Mesenchymal stem cell (in vitro differentiated cells and primary cell): ENCODE results near the gene LTBR.

Source experiments
- DNase-seq: peaks from one replicate; pipeline ENCODE4 v3.0.0-alpha.2; 2013
- H2AFZ ChIP-seq: one replicate; pipeline ENCODE4 v1.6.1; 2013; ENCODE audit warnings: low read depth, mild to moderate bottlenecking, control low read depth, inconsistent platforms, low read length, moderate library complexity
- H2AK5ac ChIP-seq: 2 replicates; pipeline ENCODE4 v1.6.1; 2013; ENCODE audit warnings: low read length, moderate library complexity, mild to moderate bottlenecking, inconsistent platforms; ENCODE audit not compliant: severe bottlenecking
- H2BK120ac ChIP-seq: one replicate; pipeline ENCODE4 v1.6.1; 2013; ENCODE audit warnings: low read depth, mild to moderate bottlenecking, inconsistent platforms, low read length, moderate library complexity
- H2BK12ac ChIP-seq, 2 experiments: one replicate each; pipeline ENCODE4 v1.6.1; 2013; ENCODE audit warnings: inconsistent platforms in 2 of 2, low read length in 2 of 2, mild to moderate bottlenecking in 2 of 2, moderate library complexity in 2 of 2, control low read depth in 1 of 2
- H2BK15ac ChIP-seq: one replicate; pipeline ENCODE4 v1.6.1; 2013; ENCODE audit warnings: mild to moderate bottlenecking, low read depth, inconsistent platforms; ENCODE audit not compliant: poor library complexity, severe bottlenecking
- H2BK5ac ChIP-seq: 2 replicates; pipeline ENCODE4 v1.6.1; 2013; ENCODE audit warnings: low read depth, mild to moderate bottlenecking, low read length, control low read depth, inconsistent platforms; ENCODE audit not compliant: poor library complexity, severe bottlenecking
- H3K14ac ChIP-seq, 2 experiments: one replicate each; pipeline ENCODE4 v1.6.1; 2013; ENCODE audit warnings: inconsistent platforms in 2 of 2, low read length in 2 of 2, control low read depth in 1 of 2, mild to moderate bottlenecking in 1 of 2, moderate library complexity in 1 of 2
- H3K18ac ChIP-seq, 2 experiments: one replicate each; pipeline ENCODE4 v1.6.1; 2013; ENCODE audit warnings: inconsistent platforms in 2 of 2, low read length in 2 of 2, control low read depth in 1 of 2, low read depth in 1 of 2, mild to moderate bottlenecking in 1 of 2
- H3K23ac ChIP-seq, 2 experiments: one replicate each; pipeline ENCODE4 v1.6.1; 2013; ENCODE audit warnings: inconsistent platforms in 2 of 2, low read length in 2 of 2, mild to moderate bottlenecking in 2 of 2, moderate library complexity in 2 of 2, control low read depth in 1 of 2
- H3K27ac ChIP-seq: 2 replicates; pipeline ENCODE4 v1.5.1; 2013; ENCODE audit warnings: mild to moderate bottlenecking, moderate library complexity, low read length, control low read depth, inconsistent platforms; ENCODE audit not compliant: poor library complexity, severe bottlenecking
- H3K27me3 ChIP-seq, 2 experiments: 2 replicates each; pipeline versions ENCODE4 v1.6.1 to v1.7.0; 2013; ENCODE audit warnings: low read length in 2 of 2, mild to moderate bottlenecking in 2 of 2, moderate library complexity in 2 of 2, control low read depth in 1 of 2, inconsistent platforms in 1 of 2; ENCODE audit not compliant: control insufficient read depth in 1 of 2, insufficient read depth in 1 of 2
- H3K36me3 ChIP-seq, 2 experiments: 2 replicates each; pipeline versions ENCODE4 v1.6.1 to v1.7.0; 2013; ENCODE audit warnings: low read length in 2 of 2, control low read depth in 1 of 2, inconsistent platforms in 1 of 2, low read depth in 1 of 2, mild to moderate bottlenecking in 1 of 2; ENCODE audit not compliant: insufficient read depth in 2 of 2, control insufficient read depth in 1 of 2
- H3K4ac ChIP-seq, 2 experiments: one replicate each; pipeline ENCODE4 v1.6.1; 2013; ENCODE audit warnings: inconsistent platforms in 2 of 2, low read length in 2 of 2, mild to moderate bottlenecking in 2 of 2, moderate library complexity in 2 of 2, control low read depth in 1 of 2, low read depth in 1 of 2
- H3K4me1 ChIP-seq: 2 replicates; pipeline ENCODE4 v1.6.1; 2013; ENCODE audit warnings: low read depth, low read length, control low read depth; ENCODE audit not compliant: control insufficient read depth, insufficient read depth
- H3K4me2 ChIP-seq: 2 replicates; pipeline ENCODE4 v1.6.1; 2013; ENCODE audit warnings: low read length, mild to moderate bottlenecking, inconsistent platforms; ENCODE audit not compliant: poor library complexity, severe bottlenecking
- H3K4me3 ChIP-seq, 2 experiments: 2 replicates each; pipeline versions ENCODE4 v1.5.1 to v1.7.0; 2013; ENCODE audit warnings: low read length in 2 of 2, mild to moderate bottlenecking in 2 of 2, control low read depth in 1 of 2, low read depth in 1 of 2; ENCODE audit not compliant: insufficient read depth in 1 of 2
- H3K79me1 ChIP-seq: replicated peaks from 2 replicates; pipeline ENCODE4 v1.6.1; 2013; ENCODE audit warnings: mild to moderate bottlenecking, control low read depth, low read length, inconsistent platforms; ENCODE audit not compliant: poor library complexity, severe bottlenecking
- H3K9ac ChIP-seq: 2 replicates; pipeline ENCODE4 v1.7.0; 2013; ENCODE audit warnings: mild to moderate bottlenecking, low read length, moderate library complexity
- H3K9me3 ChIP-seq: 2 replicates; pipeline ENCODE4 v1.7.0; 2013; ENCODE audit warnings: mild to moderate bottlenecking, low read length; ENCODE audit not compliant: control insufficient read depth
- H4K8ac ChIP-seq: one replicate; pipeline ENCODE4 v1.6.1; 2013; ENCODE audit warnings: inconsistent platforms, mild to moderate bottlenecking, low read length, moderate library complexity
- H4K91ac ChIP-seq: one replicate; pipeline ENCODE4 v1.6.1; 2013; ENCODE audit warnings: mild to moderate bottlenecking, low read length, inconsistent platforms
- WGBS: methylation state at CpG from one replicate; pipeline ENCODE4 v1.1.7; 2013; ENCODE audit warnings: mixed read lengths; 5-methylcytosine and 5-hydroxymethylcytosine counted together

LTBR gene

GRCh38 chr12:6377667-6377994 is 6.3 kb upstream of the LTBR start:
- Histone ChIP-seq H3K4me3 (no peak overlapping the region), H2AFZ (no peak overlapping the region), H2AK5ac (peak overlapping the region; percentile 67), H3K27me3 (no peaks in the 10 kb centered on the region), H3K36me3 (no peaks in the 10 kb centered on the region), H3K27ac (no peak overlapping the region), H3K9ac (peak overlapping the region; percentile 75), H4K91ac (peak overlapping the region; percentile 49), H2BK15ac (peak overlapping the region; percentile 29), H3K4ac (peak overlapping the region; percentile 81 to 90), H3K4me1 (peaks cover 41% of the 10 kb centered on the region), H4K8ac (peak overlapping the region; percentile 80), H3K18ac (peak overlapping the region; percentile 52 to 89), H3K14ac (peak overlapping the region in 1 of 2 experiments; percentile 74), H2BK12ac (peak overlapping the region in 1 of 2 experiments; percentile 95), H2BK120ac (no peak overlapping the region), H2BK5ac (no peak overlapping the region), H3K79me1 (no peaks in the 10 kb centered on the region), H3K9me3 (no peaks in the 10 kb centered on the region), H3K4me2 (no peak overlapping the region), H3K23ac (no peak overlapping the region)
- DNase-seq, result no peak
- WGBS, result 89% methylated on average over 3 of the region's 4 CpGs

GRCh38 chr12:6378709-6379472 is 5.1 kb upstream of the LTBR start:
- H3K79me1 ChIP-seq, result no peaks in the 10 kb centered on the region
- H2BK12ac ChIP-seq, result peak overlapping the region; percentile 64 to 91
- H4K91ac ChIP-seq, result peak overlapping the region; percentile 57
- H3K36me3 ChIP-seq, result no peaks in the 10 kb centered on the region
- peak overlapping the region; percentile 77 for H2BK120ac ChIP-seq
- H4K8ac ChIP-seq, result peak overlapping the region; percentile 62
- H2AK5ac ChIP-seq, result no peak overlapping the region
- peak; percentile 53 for DNase-seq
- no peak overlapping the region for H3K14ac ChIP-seq
- H2AFZ ChIP-seq, result no peak overlapping the region
- H3K4me1 ChIP-seq, result peaks cover 34% of the 10 kb centered on the region
- H3K4me2 ChIP-seq, result no peak overlapping the region
- no peak overlapping the region for H2BK5ac ChIP-seq
- 29% methylated on average over 9 of the region's 13 CpGs for WGBS
- H3K23ac ChIP-seq, result no peak overlapping the region
- H3K4me3 ChIP-seq, result no peak overlapping the region
- H2BK15ac ChIP-seq, result no peak overlapping the region
- no peaks in the 10 kb centered on the region for H3K9me3 ChIP-seq
- peak overlapping the region; percentile 57 to 68 for H3K4ac ChIP-seq
- H3K27ac ChIP-seq, result no peak overlapping the region
- no peak overlapping the region for H3K9ac ChIP-seq
- no peaks in the 10 kb centered on the region for H3K27me3 ChIP-seq
- H3K18ac ChIP-seq, result peak overlapping the region; percentile 47 to 88

GRCh38 chr12:6380141-6381121 is 3.5 kb upstream of the LTBR start:
- H3K4ac ChIP-seq, result peak overlapping the region in 1 of 2 experiments; percentile 86
- WGBS, result 97% methylated on average over 13 of the region's 14 CpGs
- peaks cover 29% of the 10 kb centered on the region for H3K4me1 ChIP-seq
- no peak overlapping the region for H3K14ac ChIP-seq
- peaks cover 0 to 5% of the 10 kb centered on the region in 2 experiments for H3K36me3 ChIP-seq
- H2AK5ac ChIP-seq, result no peak overlapping the region
- no peak overlapping the region for H3K4me3 ChIP-seq
- H3K9ac ChIP-seq, result no peak overlapping the region
- no peak overlapping the region for H2BK5ac ChIP-seq
- H3K79me1 ChIP-seq, result no peaks in the 10 kb centered on the region
- H4K91ac ChIP-seq, result peak overlapping the region; percentile 31
- peak overlapping the region; percentile 30 to 68 for H3K18ac ChIP-seq
- no peaks in the 10 kb centered on the region for H3K9me3 ChIP-seq
- H4K8ac ChIP-seq, result peak overlapping the region; percentile 58
- H2BK12ac ChIP-seq, result peak overlapping the region; percentile 44 to 50
- no peaks in the 10 kb centered on the region for H3K27me3 ChIP-seq
- no peak overlapping the region for H2AFZ ChIP-seq
- H2BK120ac ChIP-seq, result peak overlapping the region; percentile 68
- no peak overlapping the region for H3K23ac ChIP-seq
- peak; percentile 52 for DNase-seq
- peak overlapping the region; percentile 68 for H2BK15ac ChIP-seq
- H3K4me2 ChIP-seq, result no peak overlapping the region
- no peak overlapping the region for H3K27ac ChIP-seq

- Histone ChIP-seq H2AFZ (no peak overlapping the region), H3K14ac (peak overlapping the region in 1 of 2 experiments; percentile 78)
- WGBS, result 72% methylated on average over 7 of the region's 7 CpGs
Observed at GRCh38 chr12:6382371-6382770, 1.6 kb upstream of the LTBR start.

More at GRCh38 chr12:6382371-6382770, 1.6 kb upstream of the LTBR start:
- Histone ChIP-seq H2BK12ac (peak overlapping the region; percentile 83 to 98), H3K4ac (peak overlapping the region; percentile 2 to 100), H3K4me3 (no peak overlapping the region), H3K9ac (no peak overlapping the region), H4K8ac (peak overlapping the region; percentile 56), H2BK120ac (no peak overlapping the region), H3K18ac (peak overlapping the region; percentile 99 to 100), H3K27ac (no peak overlapping the region), H3K79me1 (no peaks in the 10 kb centered on the region), H4K91ac (peak overlapping the region; percentile 23), H3K9me3 (no peaks in the 10 kb centered on the region), H3K4me2 (no peak overlapping the region), H2AK5ac (peak overlapping the region; percentile 5), H3K36me3 (peaks cover 0 to 23% of the 10 kb centered on the region in 2 experiments), H3K4me1 (peaks cover 12% of the 10 kb centered on the region), H2BK5ac (no peak overlapping the region), H3K27me3 (no peaks in the 10 kb centered on the region), H3K23ac (no peak overlapping the region), H2BK15ac (no peak overlapping the region)
- no peak for DNase-seq
